NCI-H524 treated with DMSO at 0.1 percent for 48 hours (cell line): ENCODE measurements around the gene TCP10L.
"Not testable (repeated sequence)": the region's sequence is repeated elsewhere in the genome, so short reads cannot be mapped to it uniquely, and the experiment has no call there.

Experiments
- DNase-seq: peaks from one replicate; lab custom pipeline; 2025; lab: John Stamatoyannopoulos, UW

Gene TCP10L

GRCh38 chr21:32585042-32585710 lies at the start of gene TCP10L:
Gene TCP10L (minus strand): TSS chr21:32585523. CDS start chr21:32584304, 1,219 bp downstream.
- no peak for DNase-seq

- DNase-seq = no peak
Observed at GRCh38 chr21:32626621-32627196, 41.4 kb upstream of the TCP10L start.

- DNase-seq = not testable (repeated sequence)
Observed at GRCh38 chr21:32618218-32618617, 32.9 kb upstream of the TCP10L start.

GRCh38 chr21:32613436-32614043 lies 28.2 kb upstream of the TCP10L start:
- DNase-seq = no peak

- no peak for DNase-seq
Observed at GRCh38 chr21:32612999-32613337, 27.6 kb upstream of the TCP10L start.

- peak; percentile 81 for DNase-seq
Observed at GRCh38 chr21:32612075-32612998, 27.0 kb upstream of the TCP10L start, which contains the start of gene CFAP298. Gene CFAP298 (minus strand): TSS chr21:32612377. CDS start chr21:32612243, 134 bp downstream.

- no peak for DNase-seq
Observed at GRCh38 chr21:32611471-32611997, 26.2 kb upstream of the TCP10L start.

GRCh38 chr21:32610940-32611339 lies 25.6 kb upstream of the TCP10L start:
- not testable (repeated sequence) for DNase-seq

- DNase-seq = no peak
Observed at GRCh38 chr21:32608851-32609250, 23.5 kb upstream of the TCP10L start.

- no peak for DNase-seq
Observed at GRCh38 chr21:32605469-32605868, 20.1 kb upstream of the TCP10L start.

GRCh38 chr21:32604464-32604863 lies 19.1 kb upstream of the TCP10L start:
- DNase-seq = peak; percentile 95

GRCh38 chr21:32603131-32603530 lies 17.8 kb upstream of the TCP10L start:
- no peak for DNase-seq

GRCh38 chr21:32602099-32602498 lies 16.8 kb upstream of the TCP10L start:
- no peak for DNase-seq

- DNase-seq = peak; percentile 72
Observed at GRCh38 chr21:32599526-32599925, 14.2 kb upstream of the TCP10L start.

- no peak for DNase-seq
Observed at GRCh38 chr21:32599091-32599490, 13.8 kb upstream of the TCP10L start.

GRCh38 chr21:32597205-32597604 lies 11.9 kb upstream of the TCP10L start:
- no peak for DNase-seq

GRCh38 chr21:32595431-32595830 lies 10.1 kb upstream of the TCP10L start:
- DNase-seq = no peak

GRCh38 chr21:32593690-32594089 lies 8.4 kb upstream of the TCP10L start:
- no peak for DNase-seq

- no peak for DNase-seq
Observed at GRCh38 chr21:32592929-32593502, 7.7 kb upstream of the TCP10L start.

GRCh38 chr21:32590130-32590529 lies 4.8 kb upstream of the TCP10L start:
- no peak for DNase-seq

- DNase-seq = no peak
Observed at GRCh38 chr21:32587651-32588050, 2.3 kb upstream of the TCP10L start.

- DNase-seq = no peak
Observed at GRCh38 chr21:32587120-32587519, 1.8 kb upstream of the TCP10L start.
